Fibroblast of skin of back (primary cell): ENCODE results near the gene GRIA4.

Experiments used
- DNase-seq: peaks from one replicate; pipeline ENCODE4 v3.0.0-alpha.2; 2013

The GRIA4 gene

GRCh38 chr11:106014035-106014434 is 404.2 kb downstream of the GRIA4 start:
- no peak for DNase-seq

- DNase-seq, result no peak
Observed at GRCh38 chr11:106014620-106015019, 404.7 kb downstream of the GRIA4 start.

DNA sequence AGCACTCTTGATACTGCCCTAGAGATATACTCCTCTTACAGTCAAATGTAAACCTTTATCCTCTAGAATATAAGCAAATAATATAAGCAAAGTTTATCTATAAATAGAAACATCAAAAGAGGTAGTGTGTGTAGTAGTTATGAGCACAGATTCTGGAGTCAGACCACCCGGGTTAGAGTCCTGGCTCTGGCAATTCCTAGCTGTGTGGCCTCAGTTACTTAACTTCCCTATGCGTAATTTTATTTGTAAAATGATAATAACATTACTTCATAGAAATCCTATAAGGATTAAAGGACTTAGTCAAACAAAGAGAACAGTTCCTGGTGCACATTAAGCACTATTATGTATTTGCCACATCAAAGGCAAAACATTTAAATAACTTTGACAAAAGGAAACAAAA is 405.2 kb downstream of the GRIA4 start:
- DNase-seq, result no peak

DNA sequence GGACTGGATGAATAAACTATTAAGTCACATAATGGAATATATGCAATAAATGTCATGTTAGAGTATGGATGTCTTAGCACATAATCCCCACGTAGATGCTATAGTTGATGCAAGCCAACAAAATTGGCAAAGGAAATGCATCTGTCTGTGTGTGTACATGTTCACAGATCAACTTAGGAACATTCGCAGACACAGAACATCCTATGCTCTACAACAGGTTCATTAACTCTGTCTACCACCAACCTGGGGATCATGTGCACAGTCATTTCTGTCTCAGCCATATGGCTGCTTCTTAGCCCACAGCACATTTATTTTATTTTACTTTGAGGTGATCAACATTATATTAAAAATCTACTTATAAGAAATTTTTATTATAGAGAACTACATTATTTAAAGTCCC is 407.2 kb downstream of the GRIA4 start:
- DNase-seq, result no peak

DNA sequence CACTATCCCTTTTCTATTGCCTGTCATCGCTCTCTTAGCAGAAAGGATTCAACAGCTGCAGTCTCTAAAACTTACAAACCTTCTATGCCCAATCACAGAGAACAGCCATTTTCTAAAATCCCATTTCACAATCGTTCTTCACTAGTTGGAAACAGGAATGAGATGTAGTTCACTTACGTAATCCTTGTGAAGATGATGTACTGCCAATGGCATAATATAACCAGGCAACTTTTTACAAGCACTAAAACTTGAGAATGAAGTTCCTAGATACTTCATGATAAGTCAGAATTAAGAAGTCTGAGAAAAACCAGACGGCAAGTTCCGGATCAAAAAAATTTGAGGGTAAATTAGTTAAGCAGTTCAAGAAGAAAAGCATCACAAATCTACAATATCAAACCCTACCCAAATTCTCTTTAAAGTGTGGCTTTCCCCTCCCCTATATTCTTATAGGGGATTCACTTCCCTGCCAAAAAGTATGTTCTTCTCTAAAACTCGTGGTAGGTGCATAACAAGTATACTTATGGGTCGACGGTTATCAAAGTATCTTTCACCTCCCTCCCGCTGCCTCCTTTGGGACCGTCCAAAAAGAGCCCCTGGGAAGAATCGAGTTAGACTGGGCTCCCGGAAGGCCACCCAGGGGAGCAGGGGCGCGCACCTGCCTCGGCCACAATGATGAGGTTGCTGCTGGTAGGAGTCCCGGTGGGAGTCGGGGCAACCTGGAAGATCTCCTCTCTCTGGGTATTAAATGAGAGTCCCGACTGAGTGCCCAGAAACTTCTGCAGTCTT is 411.5 kb downstream of the GRIA4 start:
- peak; percentile 11 for DNase-seq

GRCh38 chr11:106021967-106022794 is 412.3 kb downstream of the GRIA4 start, which contains the start of gene MSANTD4:
Gene MSANTD4, minus strand, starts transcription at chr11:106022240. Its CDS starts 11,323 bp downstream, at chr11:106010917.
- peak; percentile 99 for DNase-seq

DNA sequence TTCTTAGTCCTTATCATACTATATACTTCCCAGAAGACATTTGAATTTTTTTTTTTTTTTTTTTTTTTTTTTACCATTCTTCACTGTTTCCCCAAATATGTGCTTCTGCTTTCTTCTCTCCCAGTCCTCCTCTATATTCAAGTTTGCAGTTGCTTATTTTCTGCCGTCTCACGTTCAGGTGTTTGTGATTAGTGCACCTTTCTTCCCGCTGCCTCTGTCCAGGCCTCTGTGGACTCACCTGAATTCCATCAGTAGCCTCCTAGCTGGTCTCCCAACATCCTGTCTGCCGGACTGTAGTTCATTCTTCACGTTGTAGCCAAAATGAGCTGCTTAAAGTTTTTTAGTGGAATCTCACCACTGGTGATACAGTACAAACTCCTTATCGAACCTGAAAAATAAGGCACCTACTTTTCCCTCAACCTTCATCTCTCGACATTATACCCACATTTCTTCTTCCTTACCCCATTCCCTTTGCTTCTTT is 413.0 kb downstream of the GRIA4 start:
- no peak for DNase-seq

GRCh38 chr11:106030609-106031008 is 420.7 kb downstream of the GRIA4 start:
- DNase-seq, result no peak

DNA sequence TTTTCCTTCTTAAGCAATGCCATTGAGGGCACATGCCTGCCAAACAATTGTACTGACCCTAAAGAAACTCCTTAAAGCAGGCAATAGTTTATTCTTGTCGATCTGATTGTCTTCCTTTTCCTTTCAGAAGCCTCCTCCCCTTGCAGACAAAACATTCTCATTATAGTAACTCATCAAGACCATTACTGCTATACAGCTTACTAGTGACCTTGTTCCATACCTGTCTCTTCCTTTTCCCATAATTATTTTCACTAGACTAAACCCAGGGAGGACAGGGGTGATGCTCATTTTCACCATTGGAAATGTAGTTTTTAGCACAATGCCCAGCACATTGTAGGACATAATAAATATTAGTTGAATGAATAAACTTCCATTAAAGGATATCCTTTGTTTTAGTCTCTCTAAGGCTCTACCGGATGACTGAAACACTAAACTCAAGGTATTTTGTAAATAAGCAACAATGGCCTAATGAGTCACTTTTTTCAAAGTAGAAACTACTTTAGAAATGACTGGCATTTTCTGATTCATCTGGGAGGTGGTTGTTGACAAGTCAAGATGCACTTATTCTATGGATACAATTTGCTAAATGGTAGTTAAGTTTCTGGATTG is 421.4 kb downstream of the GRIA4 start:
- no peak for DNase-seq
